ENCODE results near the gene NRP1.

The NRP1 gene

GRCh38 chr10:33288127-33288526 lies 46.3 kb downstream of the NRP1 start:
- no peak for DNase-seq

- DNase-seq, result no peak
Observed at GRCh38 chr10:33287112-33287511, 47.4 kb downstream of the NRP1 start.

GRCh38 chr10:33286157-33286934 lies 48.1 kb downstream of the NRP1 start:
- DNase-seq, result no peak

- DNase-seq, result no peak
Observed at GRCh38 chr10:33284945-33285344, 49.5 kb downstream of the NRP1 start.

- DNase-seq, result no peak
Observed at GRCh38 chr10:33279811-33280602, 54.5 kb downstream of the NRP1 start.

- DNase-seq, result no peak
Observed at GRCh38 chr10:33279276-33279675, 55.2 kb downstream of the NRP1 start.

- no peak for DNase-seq
Observed at GRCh38 chr10:33278198-33278597, 56.3 kb downstream of the NRP1 start.

GRCh38 chr10:33277135-33277536 lies 57.3 kb downstream of the NRP1 start:
- no peak for DNase-seq

GRCh38 chr10:33276282-33276923 lies 58.1 kb downstream of the NRP1 start:
- DNase-seq, result no peak

- no peak for DNase-seq
Observed at GRCh38 chr10:33274096-33274785, 60.2 kb downstream of the NRP1 start.

- DNase-seq, result no peak
Observed at GRCh38 chr10:33273295-33274002, 61.0 kb downstream of the NRP1 start.

- DNase-seq, result no peak
Observed at GRCh38 chr10:33272635-33273034, 61.8 kb downstream of the NRP1 start.

GRCh38 chr10:33271969-33272583 lies 62.4 kb downstream of the NRP1 start:
- no peak for DNase-seq

- no peak for DNase-seq
Observed at GRCh38 chr10:33270971-33271370, 63.5 kb downstream of the NRP1 start.

- DNase-seq, result no peak
Observed at GRCh38 chr10:33267708-33268107, 66.8 kb downstream of the NRP1 start.

GRCh38 chr10:33265621-33266020 lies 68.8 kb downstream of the NRP1 start:
- no peak for DNase-seq

GRCh38 chr10:33263453-33263852 lies 71.0 kb downstream of the NRP1 start:
- no peak for DNase-seq

GRCh38 chr10:33262871-33263270 lies 71.6 kb downstream of the NRP1 start:
- no peak for DNase-seq

- DNase-seq, result no peak
Observed at GRCh38 chr10:33260403-33261149, 73.9 kb downstream of the NRP1 start.

GRCh38 chr10:33258967-33259366 lies 75.5 kb downstream of the NRP1 start:
- DNase-seq, result no peak

GRCh38 chr10:33257439-33258080 lies 76.9 kb downstream of the NRP1 start:
- DNase-seq, result no peak

Measured in KG1 (cell line).